Neural cell (in vitro differentiated cells): ENCODE measurements around the gene ASB4. TPM values are rescaled to one million over a fixed set of nuclear protein-coding genes. Genes with fewer than 3 reads are reported as not detected.

Source experiments
- H2AFZ ChIP-seq: fragments of 200-600, 300-800 bp; sonication (generic), shearing (Covaris generic); 2 replicates; pipeline ENCODE4 v1.6.0; 2014; ENCODE audit warnings: low read depth, mild to moderate bottlenecking, antibody characterized with exemption, low read length, moderate library complexity
- H3F3A ChIP-seq: fragments of 200-600 bp; shearing (Covaris generic); 2 replicates; pipeline ENCODE4 v1.6.1; 2016; ENCODE audit warnings: mild to moderate bottlenecking, moderate library complexity, mixed read lengths, antibody characterized with exemption, low read length; ENCODE audit not compliant: insufficient read depth, poor library complexity, severe bottlenecking
- H3K27ac ChIP-seq: fragments of 200-600, 300-800 bp; sonication (generic), shearing (Covaris generic); 2 replicates; pipeline ENCODE4 v1.5.1; 2014; ENCODE audit warnings: mild to moderate bottlenecking, low read length, moderate library complexity
- H3K27me3 ChIP-seq: fragments of 300-800, 200-600 bp; sonication (generic), shearing (Covaris generic); 2 replicates; pipeline ENCODE4 v1.6.0; 2014; ENCODE audit warnings: mild to moderate bottlenecking, low read depth, low read length, moderate library complexity; ENCODE audit not compliant: insufficient read depth
- H3K36me3 ChIP-seq: fragments of 300-800, 200-600 bp; sonication (generic), shearing (Covaris generic); 2 replicates; pipeline ENCODE4 v1.5.1; 2014; ENCODE audit warnings: mild to moderate bottlenecking, antibody characterized with exemption, low read length, moderate library complexity; ENCODE audit not compliant: insufficient read depth
- H3K4me2 ChIP-seq: fragments of 300-800, 200-600 bp; sonication (generic), shearing (Covaris generic); 2 replicates; pipeline ENCODE4 v1.6.0; 2014; ENCODE audit warnings: mild to moderate bottlenecking, low read length
- H3K4me3 ChIP-seq: fragments of 300-800, 200-600 bp; sonication (generic), shearing (Covaris generic); 2 replicates; pipeline ENCODE4 v1.5.1; 2014; ENCODE audit warnings: mild to moderate bottlenecking, low read length, moderate library complexity
- H3K79me2 ChIP-seq: fragments of 200-600 bp; shearing (Covaris generic); replicated peaks from 2 replicates; pipeline ENCODE4 v1.6.0; 2014; ENCODE audit warnings: mild to moderate bottlenecking, low read length, moderate library complexity; ENCODE audit not compliant: insufficient read depth
- H3K9ac ChIP-seq: fragments of 300-800, 200-600 bp; sonication (generic), shearing (Covaris generic); 2 replicates; pipeline ENCODE4 v1.6.1; 2016; ENCODE audit warnings: mild to moderate bottlenecking, low read length, mixed read lengths
- H3K9me2 ChIP-seq: fragments of 200-600 bp; shearing (Covaris generic); 2 replicates; pipeline ENCODE4 v1.6.1; 2016; ENCODE audit warnings: mild to moderate bottlenecking, low read length, mixed read lengths; ENCODE audit not compliant: insufficient read depth
- H3K9me3 ChIP-seq: fragments of 200-600, 300-800 bp; sonication (generic), shearing (Covaris generic); 2 replicates; pipeline ENCODE4 v1.6.1; 2016; ENCODE audit warnings: mild to moderate bottlenecking, mixed run types, low read length, moderate library complexity, mixed read lengths
- H4K20me1 ChIP-seq: fragments of 200-600 bp; shearing (Covaris generic); 2 replicates; pipeline ENCODE4 v1.6.1; 2016; ENCODE audit warnings: mild to moderate bottlenecking, mixed run types; ENCODE audit not compliant: insufficient read depth
- CTCF ChIP-seq: fragments of 450-650 bp; IDR thresholded peaks from 2 replicates; pipeline ENCODE4 v1.5.1; 2014; ENCODE audit warnings: antibody characterized with exemption, mild to moderate bottlenecking, moderate library complexity; ENCODE audit not compliant: poor library complexity, severe bottlenecking
- EP300 ChIP-seq: fragments of 450-650 bp; conservative IDR thresholded peaks from 2 replicates; pipeline ENCODE4 v1.6.1; 2014; ENCODE audit warnings: antibody characterized with exemption, mild to moderate bottlenecking, moderate library complexity; ENCODE audit not compliant: poor library complexity, severe bottlenecking
- EZH2 ChIP-seq: fragments of 200-600, 300-800 bp; shearing (Covaris generic), sonication (generic); IDR thresholded peaks from 2 replicates; pipeline ENCODE4 v1.6.1; 2014; ENCODE audit warnings: antibody characterized with exemption, low read length, borderline replicate concordance, mild to moderate bottlenecking; ENCODE audit not compliant: insufficient read depth, poor library complexity, severe bottlenecking
- MXI1 ChIP-seq: fragments of 450-650 bp; conservative IDR thresholded peaks from 2 replicates; pipeline ENCODE4 v1.6.1; 2014; ENCODE audit warnings: antibody characterized with exemption, mild to moderate bottlenecking; ENCODE audit not compliant: poor library complexity, severe bottlenecking
- POLR2AphosphoS5 ChIP-seq: IDR thresholded peaks from 2 replicates; pipeline ENCODE4 v1.6.1; 2012
- RAD21 ChIP-seq: fragments of 450-650 bp; conservative IDR thresholded peaks from 2 replicates; pipeline ENCODE4 v1.6.1; 2014; ENCODE audit warnings: antibody characterized with exemption, mild to moderate bottlenecking, moderate library complexity
- REST ChIP-seq: IDR thresholded peaks from 2 replicates; pipeline ENCODE4 v1.6.1; 2012; ENCODE audit warnings: borderline replicate concordance
- SMC3 ChIP-seq: fragments of 450-650 bp; conservative IDR thresholded peaks from 2 replicates; pipeline ENCODE4 v1.6.1; 2014; ENCODE audit warnings: antibody characterized with exemption, mild to moderate bottlenecking, moderate library complexity; ENCODE audit not compliant: poor library complexity
- TAF1 ChIP-seq: IDR thresholded peaks from 2 replicates; pipeline ENCODE4 v1.6.1; 2012; ENCODE audit warnings: low read depth
- polyA plus RNA-seq: library from polyadenylated mRNA; depleted of rRNA; stranded (reverse); fragments of >200 nt; gene quantifications from 2 replicates; pipeline ENCODE4 v1.2.3, GENCODE V29; 2014

Gene ASB4
- polyA plus RNA-seq, 1 donor from 2014 or later = 0.11 TPM

GRCh38 chr7:95553939-95554338 lies 68.2 kb downstream of the ASB4 start:
- Histone ChIP-seq H3K9me2 (no peaks in the 10 kb centered on the region), H3K4me3 (no peak overlapping the region), H3K9me3 (no peaks in the 10 kb centered on the region), H3K79me2 (no peaks in the 10 kb centered on the region), H3K27ac (no peak overlapping the region), H3F3A (no peaks in the 10 kb centered on the region), H2AFZ (no peak overlapping the region), H3K9ac (no peak overlapping the region), H3K27me3 (no peaks in the 10 kb centered on the region), H3K4me2 (no peak overlapping the region), H3K36me3 (no peaks in the 10 kb centered on the region), H4K20me1 (no peaks in the 10 kb centered on the region)
- TF ChIP-seq CTCF (no peak), SMC3 (no peak), MXI1 (no peak), EZH2 (no peak), REST (no peak), EP300 (no peak), TAF1 (no peak), POLR2AphosphoS5 (no peak), RAD21 (no peak)

GRCh38 chr7:95556777-95557176 lies 71.0 kb downstream of the ASB4 start:
- H4K20me1 ChIP-seq = no peaks in the 10 kb centered on the region
- H2AFZ ChIP-seq = no peak overlapping the region
- TF ChIP-seq POLR2AphosphoS5 = no peak
- TF ChIP-seq TAF1 = no peak
- no peak for TF ChIP-seq CTCF

More at GRCh38 chr7:95556777-95557176, 71.0 kb downstream of the ASB4 start:
- Histone ChIP-seq H3K4me2 (no peak overlapping the region), H3K9me2 (no peaks in the 10 kb centered on the region), H3K36me3 (no peaks in the 10 kb centered on the region), H3K4me3 (no peak overlapping the region), H3K79me2 (no peaks in the 10 kb centered on the region), H3F3A (no peaks in the 10 kb centered on the region), H3K27ac (no peak overlapping the region), H3K9me3 (no peaks in the 10 kb centered on the region), H3K9ac (no peak overlapping the region), H3K27me3 (no peaks in the 10 kb centered on the region)
